K562 (cell line): Measurements from ENCODE around the gene BRD4. TPM values are rescaled to one million over a fixed set of nuclear protein-coding genes. Genes with fewer than 3 reads are reported as not detected.
A peak's percentile ranks its signal among the peaks of the same experiment; 100 is the strongest.

Experiments
- ATAC-seq: fragments of 200-7000 bp; cut with Tn5 transposase; 3 replicates; pipeline ENCODE4 v1.9.1; 2020; ENCODE audit warnings: moderate library complexity
- BruUV-seq: library from RNA; stranded (reverse); fragments of 400-500 nt; replicated peaks from 2 replicates; lab custom pipeline; 2021; lab: Mats Ljungman, UMichigan
- CTCF ChIA-PET: fragments of 300-600 bp; formaldehyde crosslinking; extraction: SDS; loops from one replicate; lab custom pipeline; 2021; ENCODE audit warnings: low intra/inter-chr PET ratio; lab: Yijun Ruan, JAX
- POLR2A ChIA-PET: fragments of 300-600, 350-650 bp; sonication (Branson Sonifier 250); formaldehyde crosslinking; extraction: SDS; loops from one replicate; lab custom pipeline; 2021; ENCODE audit warnings: antibody characterized with exemption, inconsistent platforms; lab: Yijun Ruan, JAX
- DNase-seq, 4 experiments: peaks; one replicate each; pipeline versions ENCODE4 v3.0.0 to v3.0.0-alpha.2; 2011 to 2018; ENCODE audit warnings: low spot score in 3 of 4, mixed read lengths in 3 of 4; ENCODE audit errors: extremely low read depth in 1 of 4
- FAIRE-seq: peaks from 2 replicates; lab custom pipeline; 2011; peaks lifted over from hg19 to GRCh38; lab: Jason Lieb, UNC
- H2AFZ ChIP-seq: 2 replicates; pipeline ENCODE4 v1.6.0; 2011; ENCODE audit warnings: low read depth, low read length, control low read depth, inconsistent platforms
- H3K27ac ChIP-seq: fragments of 200-600 bp; 3 replicates; pipeline ENCODE4 v1.8.0; 2011; ENCODE audit warnings: low read depth, mild to moderate bottlenecking, control low read depth, inconsistent platforms, low read length, moderate library complexity, mixed read lengths; ENCODE audit errors: extremely low read depth
- H3K27me3 ChIP-seq, 2 experiments: fragments of 300-600 bp in 1 of 2; 2 replicates in 1 of 2; 3 replicates in 1 of 2; pipeline versions ENCODE4 v1.6.0 to v1.8.0; 2011; ENCODE audit warnings: inconsistent platforms in 2 of 2, low read length in 2 of 2, mild to moderate bottlenecking in 1 of 2, mixed read lengths in 1 of 2, moderate library complexity in 1 of 2; ENCODE audit not compliant: control insufficient read depth in 2 of 2, insufficient read depth in 2 of 2
- H3K36me3 ChIP-seq: fragments of 300-600 bp; 3 replicates; pipeline ENCODE4 v1.8.0; 2011; ENCODE audit warnings: mild to moderate bottlenecking, low read length, inconsistent platforms; ENCODE audit not compliant: control insufficient read depth, insufficient read depth
- H3K4me1 ChIP-seq, 2 experiments: fragments of 200-600 bp in 1 of 2; replicated peaks in 1 of 2; 2 replicates in 1 of 2; 3 replicates in 1 of 2; pipeline versions ENCODE4 v1.5.1 to v1.8.0; 2011; ENCODE audit warnings: inconsistent platforms in 2 of 2, low read length in 2 of 2, mild to moderate bottlenecking in 1 of 2, mixed read lengths in 1 of 2, moderate library complexity in 1 of 2; ENCODE audit not compliant: control insufficient read depth in 2 of 2, insufficient read depth in 2 of 2
- H3K4me2 ChIP-seq: 2 replicates; pipeline ENCODE4 v1.6.1; 2011; ENCODE audit warnings: low read length, control low read depth, inconsistent platforms, mixed read lengths; ENCODE audit not compliant: insufficient read depth
- H3K4me3 ChIP-seq: fragments of 200-600 bp; sonication (generic), shearing (Covaris generic); 2 replicates; pipeline ENCODE4 v1.5.1; 2016; ENCODE audit warnings: control low read depth, inconsistent platforms
- H3K79me2 ChIP-seq: fragments of 200-600 bp; 3 replicates; pipeline ENCODE4 v1.8.0; 2011; ENCODE audit warnings: low read length, inconsistent platforms; ENCODE audit not compliant: control insufficient read depth, insufficient read depth
- H3K9ac ChIP-seq, 2 experiments: 2 replicates each; pipeline versions ENCODE4 v1.6.0 to v1.6.1; 2011; ENCODE audit warnings: low read depth in 2 of 2, low read length in 2 of 2, control low read depth in 1 of 2, inconsistent platforms in 1 of 2, mild to moderate bottlenecking in 1 of 2, mixed read lengths in 1 of 2; ENCODE audit not compliant: insufficient read depth in 1 of 2
- H3K9me1 ChIP-seq: one replicate; pipeline ENCODE4 v1.6.0; 2011; ENCODE audit warnings: inconsistent platforms, mild to moderate bottlenecking, low read length, moderate library complexity; ENCODE audit not compliant: control insufficient read depth, insufficient read depth
- H3K9me3 ChIP-seq: replicated peaks from 2 replicates; pipeline ENCODE4 v1.5.1; 2011; ENCODE audit warnings: low read depth, low read length, inconsistent platforms; ENCODE audit not compliant: control insufficient read depth, insufficient read depth
- H4K20me1 ChIP-seq: replicated peaks from 2 replicates; pipeline ENCODE4 v1.6.1; 2011; ENCODE audit warnings: low read length, inconsistent platforms, mixed read lengths; ENCODE audit not compliant: control insufficient read depth, insufficient read depth
- BRD9 ChIP-seq: fragments of 450-650 bp; IDR thresholded peaks from 2 replicates; pipeline ENCODE4 v1.6.1; 2018; ENCODE audit warnings: low read depth; ENCODE audit not compliant: partially characterized antibody
- NR2C2 ChIP-seq, 2 experiments: fragments of 200-800 bp in 1 of 2; sonication (Bioruptor generic) in 1 of 2; sonication (generic) in 1 of 2; formaldehyde crosslinking in 1 of 2; IDR thresholded peaks; 2 replicates each; pipeline versions ENCODE4 v1.6.1 to v1.8.0; 2016 to 2022; ENCODE audit warnings: mild to moderate bottlenecking in 1 of 2, missing compliant biosample characterization in 1 of 2, missing genetic modification characterization in 1 of 2, missing genetic modification reagents in 1 of 2
- SETDB1 ChIP-seq: IDR thresholded peaks from one replicate; pipeline ENCODE4 v1.6.1; 2012; ENCODE audit warnings: low read length, control low read depth, inconsistent platforms
- WGBS: fragments of 100-300 bp; shearing (Covaris generic); methylation state at CpG from one replicate; pipeline ENCODE4 v1.1.6; 2016; ENCODE audit warnings: low coverage, mixed read lengths; ENCODE audit not compliant: insufficient coverage; ENCODE audit errors: missing lambda C conversion rate; 5-methylcytosine and 5-hydroxymethylcytosine counted together
- in situ Hi-C: fragments of 300-500 bp; cut with MboI; formaldehyde crosslinking; loops from 4 replicates; pipeline ENCODE4 v1.15.0; 2018; ENCODE audit warnings: inconsistent platforms, mixed read lengths
- intact Hi-C: fragments of 100-400 bp; cut with micrococcal nuclease; formaldehyde crosslinking; loops from 2 replicates; pipeline ENCODE4 v1.14.2; 2022
- polyA plus RNA-seq, 8 experiments: library from polyadenylated mRNA; depleted of rRNA in 4 of 8; stranded (reverse) in 5 of 8; unstranded in 3 of 8; fragments of >200 nt; fragmentation: Nextera tagmentation in 2 of 8; fragmentation: Illumina TruSeq in 1 of 8; extraction: Ambion mirVana in 2 of 8; extraction: Trizol in 1 of 8; gene quantifications; 2 replicates each; pipeline versions ENCODE4 v1.2.1 to v1.2.3, GENCODE V29; 2011 to 2014; ENCODE audit warnings: inconsistent platforms in 1 of 8, missing spikeins in 1 of 8
- total RNA-seq, 7 experiments: library from RNA; depleted of rRNA in 6 of 7; stranded (reverse); fragments of >200 nt in 6 of 7; fragmentation: Illumina TruSeq in 2 of 7; extraction: Trizol in 2 of 7; gene quantifications; 2 replicates each; pipeline versions ENCODE4 v1.2.1 to v1.2.3, GENCODE V29; 2011 to 2021; ENCODE audit warnings: low replicate concordance in 1 of 7

Gene BRD4
- total and polyA plus RNA-seq, 9 of the 15 experiments (the other 6 are each of a cell fraction or from before 2014, with no cell fraction given), result 1.8 to 105 (median 15.6) TPM

DNA sequence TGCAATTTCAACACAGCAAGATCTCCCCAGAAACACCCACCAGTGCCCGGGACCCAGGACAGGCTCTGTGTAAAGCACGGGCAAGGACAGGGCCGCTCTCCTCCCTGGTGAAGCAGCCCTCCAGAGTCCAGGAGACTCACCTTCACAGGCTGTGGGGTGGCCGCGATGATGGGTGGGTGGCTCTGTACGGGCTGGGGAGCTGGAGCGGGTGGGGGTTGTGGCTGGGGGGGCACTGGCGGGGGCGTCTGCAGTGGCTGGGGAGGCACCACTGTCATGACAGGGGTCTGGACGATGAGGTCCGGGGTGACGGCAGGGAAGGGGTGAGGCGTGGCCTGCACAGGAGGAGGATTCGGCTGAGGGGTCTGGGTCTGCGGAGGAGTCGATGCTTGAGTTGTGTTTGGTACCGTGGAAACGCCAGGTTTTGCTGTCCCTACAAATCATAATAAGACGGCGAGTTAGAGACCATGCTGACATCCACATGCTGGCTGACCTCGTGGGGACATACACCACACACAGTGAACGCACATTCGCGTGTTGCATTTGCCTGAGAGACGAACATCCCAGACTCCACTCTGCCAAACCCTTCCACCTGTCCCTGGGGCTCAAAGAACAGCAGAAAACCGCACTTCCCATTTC, 67.0 kb downstream of the BRD4 start:
- TF ChIP-seq SETDB1 (no peak), NR2C2 (CRISPR knock-in tag; IDR thresholded peaks at IDR 0.05) (no peak), NR2C2 (tag; IDR thresholded peaks at IDR 0.05) (no peak)
- no peaks in the 10 kb centered on the region for H3K27me3 ChIP-seq
- no peak overlapping the region for H3K27ac ChIP-seq
- H3K9me3 ChIP-seq, result no peaks in the 10 kb centered on the region
- no peak overlapping the region for H2AFZ ChIP-seq
- DNase-seq (no peak), FAIRE-seq (no peak), ATAC-seq (no peak)
- H3K79me2 ChIP-seq, result peaks cover 37% of the 10 kb centered on the region
- peaks cover 10% of the 10 kb centered on the region for H3K9me1 ChIP-seq
- intact Hi-C loops, result loop anchor here (2.0 kb wide), 1 partner anchor 113 kb away; the partner anchor contains the start of gene AKAP8
- WGBS, result 84% methylated on average over 16 of the region's 26 CpGs
- ChIA-PET POLR2A (interaction anchor here (0.6 to 1.9 kb wide), 3 partner anchors 10 to 84 kb away, joined by 3 to 8 read pairs (median 3); no protein-coding TSS in a partner anchor), CTCF (no interaction called here)
- H3K36me3 ChIP-seq, result peaks cover 100% of the 10 kb centered on the region
- BruUV-seq, result no TSS peak
- peaks cover 45% of the 10 kb centered on the region for H4K20me1 ChIP-seq
- H3K4me3 ChIP-seq, result no peak overlapping the region
- peaks cover 0 to 6% of the 10 kb centered on the region in 2 experiments; a peak in 2 of 5 replicates for H3K4me1 ChIP-seq
- no peak overlapping the region for H3K9ac ChIP-seq
- no peak overlapping the region for H3K4me2 ChIP-seq
- in situ Hi-C loops, result loop anchor here (5.0 kb wide), 1 partner anchor 287 kb away; no protein-coding TSS in a partner anchor

- H3K36me3 ChIP-seq, result peaks cover 100% of the 10 kb centered on the region
Observed at GRCh38 chr19:15264933-15265206, 67.5 kb downstream of the BRD4 start.

More at GRCh38 chr19:15264933-15265206, 67.5 kb downstream of the BRD4 start:
- FAIRE-seq, result no peak
- peak; percentile 25; the same call in 1 of the 3 replicates for ATAC-seq
- CTCF ChIA-PET, result interaction anchor here (1.8 kb wide), 1 partner anchor 291 kb away, joined by 11 read pairs; no protein-coding TSS in a partner anchor
- Histone ChIP-seq H3K9me1 (peaks cover 6% of the 10 kb centered on the region), H3K9me3 (no peaks in the 10 kb centered on the region)
- TF ChIP-seq BRD9, result no peak
- TF ChIP-seq, all 486 proteins: peak for 0
- POLR2A ChIA-PET, result no interaction called here
- Histone ChIP-seq H3K27me3 (no peaks in the 10 kb centered on the region), H3K4me1 (peaks cover 0 to 6% of the 10 kb centered on the region in 2 experiments; a peak in 2 of 5 replicates), H3K27ac (no peak overlapping the region), H3K4me2 (no peak overlapping the region), H3K79me2 (peaks cover 32% of the 10 kb centered on the region), H3K9ac (no peak overlapping the region), H3K4me3 (no peak overlapping the region), H2AFZ (no peak overlapping the region), H4K20me1 (peaks cover 40% of the 10 kb centered on the region)
- intact Hi-C loops (loop anchor here (2.0 to 5.0 kb wide), 3 partner anchors 88 to 292 kb away; partner anchors contain the start of gene AKAP8), in situ Hi-C loops (loop anchor here (5.0 kb wide), 1 partner anchor 287 kb away; no protein-coding TSS in a partner anchor)
- WGBS, result 100% methylated on average over 1 of the region's 1 CpG
- no peak for DNase-seq
- BruUV-seq, result no TSS peak
